Measurements from ENCODE around the gene TLR6.

DNA sequence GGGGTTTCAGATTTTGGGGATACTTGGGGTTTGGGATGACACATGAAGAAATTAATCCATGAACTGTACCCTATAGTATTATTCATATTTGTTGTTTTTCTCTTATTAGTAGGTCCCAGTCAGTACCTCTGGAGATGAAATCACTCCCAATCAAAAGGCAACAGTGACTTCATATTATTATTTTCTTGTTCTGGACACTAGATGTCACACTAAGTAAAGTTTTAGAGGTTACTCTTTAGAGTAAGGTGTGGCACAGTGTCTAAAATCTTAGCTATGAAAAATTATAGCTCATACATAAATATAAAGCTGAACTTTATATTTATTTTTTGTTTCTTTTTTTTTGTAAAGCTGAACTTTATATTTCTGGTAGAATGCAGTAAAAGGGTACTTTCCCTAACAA lies 46.1 kb upstream of the TLR6 start:
- TF ChIP-seq YY1 (IDR thresholded peaks at IDR 0.05; ENCODE audit: insufficient read depth, insufficient read length): no peak
- no peak for TF ChIP-seq ZNF274 (IDR thresholded peaks at IDR 0.05; ENCODE audit: low read depth, low read length)
